ENCODE measurements around the gene PPDPF. TPM values are rescaled to one million over a fixed set of nuclear protein-coding genes. Genes with fewer than 3 reads are reported as not detected.

PPDPF gene
- total RNA-seq, 1 donor from 2014 or later: 21.9 TPM

DNA sequence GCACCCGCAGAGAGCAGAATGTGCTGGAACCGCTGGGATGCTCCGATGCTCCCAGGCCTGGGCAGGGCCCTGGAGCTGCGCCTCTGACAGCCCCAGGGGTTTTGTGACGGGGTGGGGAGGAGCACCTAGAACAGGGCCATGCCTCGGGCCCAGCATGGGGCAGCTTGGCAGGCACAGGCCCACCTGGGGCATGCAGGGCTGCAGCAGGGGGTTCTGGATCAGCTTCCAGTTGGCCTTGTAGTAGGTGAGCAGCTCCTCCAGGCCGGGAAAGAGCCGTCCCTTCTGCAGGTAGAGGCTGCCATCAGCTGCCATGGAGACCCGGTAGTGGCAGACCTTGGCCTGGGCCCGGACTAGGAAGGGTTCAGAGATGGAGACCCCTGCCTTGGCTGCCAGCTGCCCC lies 22.6 kb downstream of the PPDPF start:
- DNase-seq (ENCODE audit: low read depth) (no peak), FAIRE-seq (no peak)
- Histone ChIP-seq H3K36me3 (ENCODE audit: control insufficient read depth, insufficient read depth, low read length) (no peaks in the 10 kb centered on the region), H3K4me3 (ENCODE audit: low read depth, low read length) (no peak overlapping the region), H3K27me3 (ENCODE audit: control insufficient read depth, insufficient read depth, low read length) (no peaks in the 10 kb centered on the region)
- TF ChIP-seq, protein P1, sequence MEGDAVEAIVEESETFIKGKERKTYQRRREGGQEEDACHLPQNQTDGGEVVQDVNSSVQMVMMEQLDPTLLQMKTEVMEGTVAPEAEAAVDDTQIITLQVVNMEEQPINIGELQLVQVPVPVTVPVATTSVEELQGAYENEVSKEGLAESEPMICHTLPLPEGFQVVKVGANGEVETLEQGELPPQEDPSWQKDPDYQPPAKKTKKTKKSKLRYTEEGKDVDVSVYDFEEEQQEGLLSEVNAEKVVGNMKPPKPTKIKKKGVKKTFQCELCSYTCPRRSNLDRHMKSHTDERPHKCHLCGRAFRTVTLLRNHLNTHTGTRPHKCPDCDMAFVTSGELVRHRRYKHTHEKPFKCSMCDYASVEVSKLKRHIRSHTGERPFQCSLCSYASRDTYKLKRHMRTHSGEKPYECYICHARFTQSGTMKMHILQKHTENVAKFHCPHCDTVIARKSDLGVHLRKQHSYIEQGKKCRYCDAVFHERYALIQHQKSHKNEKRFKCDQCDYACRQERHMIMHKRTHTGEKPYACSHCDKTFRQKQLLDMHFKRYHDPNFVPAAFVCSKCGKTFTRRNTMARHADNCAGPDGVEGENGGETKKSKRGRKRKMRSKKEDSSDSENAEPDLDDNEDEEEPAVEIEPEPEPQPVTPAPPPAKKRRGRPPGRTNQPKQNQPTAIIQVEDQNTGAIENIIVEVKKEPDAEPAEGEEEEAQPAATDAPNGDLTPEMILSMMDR (IDR thresholded peaks at IDR 0.05; ENCODE audit: insufficient read depth, low read length, severe bottlenecking): no peak

DNA sequence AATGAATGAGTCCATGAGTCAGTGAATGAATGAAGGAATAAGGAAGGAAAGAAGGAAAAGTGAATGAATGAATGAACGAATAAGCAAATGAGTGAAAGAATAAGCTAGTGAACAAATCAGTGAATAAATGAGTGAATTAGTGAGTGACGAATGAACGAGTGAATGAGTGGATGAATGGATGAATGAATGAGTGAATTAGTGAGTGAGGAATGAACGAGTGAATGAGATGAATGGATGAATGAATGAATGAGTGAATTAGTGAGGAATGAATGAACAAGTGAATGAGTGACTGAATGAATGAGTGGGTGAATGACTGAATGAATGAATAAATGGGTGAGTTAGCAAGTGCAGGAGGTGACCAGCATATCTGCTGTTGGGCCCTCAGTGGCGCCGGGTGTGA lies 23.2 kb downstream of the PPDPF start:
- no peaks in the 10 kb centered on the region for H3K27me3 ChIP-seq (ENCODE audit: control insufficient read depth, insufficient read depth, low read length)
- no peak for FAIRE-seq
- no peaks in the 10 kb centered on the region for H3K36me3 ChIP-seq (ENCODE audit: control insufficient read depth, insufficient read depth, low read length)

DNA sequence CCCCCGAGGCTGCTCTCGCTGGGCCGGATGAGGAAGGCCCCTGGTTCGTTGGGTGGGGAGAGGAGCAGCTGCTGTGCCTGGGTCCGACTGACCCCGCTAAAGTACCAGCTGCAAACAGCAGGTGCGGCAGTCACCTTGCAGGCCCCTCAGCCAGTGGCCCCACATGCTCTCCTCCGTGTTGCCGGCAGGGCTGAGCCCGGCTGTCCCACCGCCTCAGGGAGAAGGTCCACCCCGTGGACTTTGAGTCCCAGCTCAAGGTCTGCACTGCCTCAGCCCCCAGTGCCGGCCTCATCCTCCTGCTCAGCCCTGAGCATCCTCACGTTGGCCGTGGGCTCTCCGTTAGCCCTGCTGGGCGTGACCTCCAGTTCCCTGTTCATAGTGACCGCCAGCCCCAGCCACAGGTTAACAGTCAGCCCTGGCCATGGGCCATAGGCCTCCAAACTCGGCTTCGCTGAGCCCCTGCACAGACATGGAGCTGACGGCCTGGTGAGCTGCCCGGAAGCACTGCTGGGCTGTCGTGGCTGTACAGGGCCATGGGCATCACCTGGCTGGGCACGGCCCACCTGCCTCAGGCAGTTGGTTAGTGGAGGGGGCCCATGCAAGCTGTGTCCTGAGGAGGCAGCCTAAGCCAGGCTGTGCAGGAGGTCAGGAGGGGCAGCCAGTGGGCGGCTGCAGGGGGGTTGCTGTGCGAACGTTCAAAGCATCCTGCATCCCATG lies 23.8 kb downstream of the PPDPF start:
- no peaks in the 10 kb centered on the region for H3K27me3 ChIP-seq (ENCODE audit: control insufficient read depth, insufficient read depth, low read length)
- FAIRE-seq: no peak
- no peak for DNase-seq (ENCODE audit: low read depth)
- H3K4me3 ChIP-seq (ENCODE audit: low read depth, low read length): no peak overlapping the region
- no peaks in the 10 kb centered on the region for H3K36me3 ChIP-seq (ENCODE audit: control insufficient read depth, insufficient read depth, low read length)
- TF ChIP-seq, protein P1 (IDR thresholded peaks at IDR 0.05; ENCODE audit: insufficient read depth, low read length, severe bottlenecking): no peak

More for the DNA sequence above, 23.2 kb downstream of the PPDPF start:
- TF ChIP-seq, protein P1 (IDR thresholded peaks at IDR 0.05; ENCODE audit: insufficient read depth, low read length, severe bottlenecking): no peak
- no peak overlapping the region for H3K4me3 ChIP-seq (ENCODE audit: low read depth, low read length)
- DNase-seq (ENCODE audit: low read depth): no peak

DNA sequence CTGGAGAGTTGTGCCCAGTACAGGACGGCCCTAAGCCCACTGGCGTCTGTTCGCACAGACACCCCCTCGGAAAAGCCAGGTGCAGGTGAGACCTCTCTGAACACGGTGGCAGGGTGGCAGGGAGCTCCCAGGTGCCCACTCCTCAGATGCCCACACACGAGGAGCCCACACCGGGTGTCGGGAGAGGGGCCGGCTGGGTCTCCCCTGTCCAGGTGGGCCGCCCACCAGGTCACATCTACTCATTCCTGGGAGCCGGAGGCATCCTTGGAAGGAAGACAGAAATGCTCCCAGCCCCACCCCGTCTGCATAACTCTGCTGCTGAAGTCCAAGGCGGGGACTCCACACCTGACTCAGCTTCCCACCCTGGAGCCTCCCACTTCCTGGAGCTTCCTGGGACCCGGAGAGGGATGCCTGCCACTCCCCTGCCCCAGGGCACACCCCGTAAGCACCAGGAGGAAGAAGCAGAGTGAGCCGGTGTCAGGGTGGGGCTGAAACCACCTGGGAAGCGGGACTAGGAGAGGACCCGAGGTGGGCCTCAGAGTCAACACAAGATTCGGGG lies 24.5 kb downstream of the PPDPF start:
- Histone ChIP-seq H3K27me3 (ENCODE audit: control insufficient read depth, insufficient read depth, low read length) (no peaks in the 10 kb centered on the region), H3K4me3 (ENCODE audit: low read depth, low read length) (no peak overlapping the region), H3K36me3 (ENCODE audit: control insufficient read depth, insufficient read depth, low read length) (no peaks in the 10 kb centered on the region)
- DNase-seq (ENCODE audit: low read depth): peak; percentile 87
- TF ChIP-seq, protein P1 (IDR thresholded peaks at IDR 0.05; ENCODE audit: insufficient read depth, low read length, severe bottlenecking): no peak
- FAIRE-seq: peak; percentile 60

DNA sequence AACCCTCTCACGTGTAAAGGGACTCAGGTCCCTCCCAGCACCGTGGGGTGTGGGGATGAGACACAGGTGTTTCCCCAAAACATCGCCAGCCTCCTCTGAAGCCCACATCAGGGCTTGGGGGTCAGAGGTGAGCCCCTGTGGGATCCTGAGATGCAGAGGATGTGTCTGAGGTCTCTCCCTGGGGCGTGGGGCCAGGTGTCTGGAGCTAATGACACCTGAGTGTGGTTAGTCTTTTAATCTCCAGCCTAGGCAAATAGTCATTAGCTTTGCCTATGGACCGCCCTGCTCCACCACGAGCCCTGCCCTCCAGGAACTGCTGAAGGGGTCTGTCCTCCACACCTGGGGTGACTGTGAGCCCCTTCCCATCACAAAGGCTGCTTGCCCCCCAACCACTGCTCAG lies 25.2 kb downstream of the PPDPF start:
- DNase-seq (ENCODE audit: low read depth): no peak
- no peaks in the 10 kb centered on the region for H3K36me3 ChIP-seq (ENCODE audit: control insufficient read depth, insufficient read depth, low read length)
- no peaks in the 10 kb centered on the region for H3K27me3 ChIP-seq (ENCODE audit: control insufficient read depth, insufficient read depth, low read length)
- TF ChIP-seq, protein P1 (IDR thresholded peaks at IDR 0.05; ENCODE audit: insufficient read depth, low read length, severe bottlenecking): no peak
- no peak for FAIRE-seq
- H3K4me3 ChIP-seq (ENCODE audit: low read depth, low read length): no peak overlapping the region
